HepG2 (cell line): ENCODE results near the gene MED22. TPM values are rescaled to one million over a fixed set of nuclear protein-coding genes. Genes with fewer than 3 reads are reported as not detected.
A peak's percentile ranks its signal among the peaks of the same experiment; 100 is the strongest.

Experiments used
- ATAC-seq: fragments of 200-7000 bp; cut with Tn5 transposase; 3 replicates; pipeline ENCODE4 v1.9.1; 2020; ENCODE audit warnings: mild to moderate bottlenecking, moderate library complexity
- BruUV-seq: library from RNA; stranded (reverse); fragments of 400-500 nt; replicated peaks from 2 replicates; lab custom pipeline; 2021; lab: Mats Ljungman, UMichigan
- CTCF ChIA-PET: fragments of 300-600 bp; formaldehyde crosslinking; extraction: SDS; loops from one replicate; lab custom pipeline; 2021; ENCODE audit warnings: low total read pairs, inconsistent platforms, low intra/inter-chr PET ratio; lab: Yijun Ruan, JAX
- POLR2A ChIA-PET: fragments of 350-600 bp; sonication (Branson Sonifier 250); formaldehyde crosslinking; loops from one replicate; lab custom pipeline; 2020; ENCODE audit warnings: antibody characterized with exemption, inconsistent platforms; lab: Yijun Ruan, JAX
- DNase-seq: peaks from one replicate; pipeline ENCODE4 v3.0.0-alpha.2; 2015; ENCODE audit warnings: low spot score
- FAIRE-seq: peaks from 3 replicates; lab custom pipeline; 2011; peaks lifted over from hg19 to GRCh38; lab: Jason Lieb, UNC
- H2AFZ ChIP-seq: one replicate; pipeline ENCODE4 v1.6.1; 2011; ENCODE audit warnings: low read length, inconsistent platforms
- H3K27ac ChIP-seq: fragments of 300-600 bp; 3 replicates; pipeline ENCODE4 v1.8.0; 2011; ENCODE audit warnings: mixed run types, mild to moderate bottlenecking, mixed read lengths, low read length, inconsistent platforms; ENCODE audit not compliant: insufficient read depth; ENCODE audit errors: extremely low read length
- H3K27me3 ChIP-seq, 2 experiments: fragments of 200-600 bp in 1 of 2; 2 replicates in 1 of 2; 3 replicates in 1 of 2; pipeline versions ENCODE4 v1.6.0 to v1.8.0; 2011; ENCODE audit warnings: low read length in 2 of 2, mild to moderate bottlenecking in 2 of 2, moderate library complexity in 2 of 2, inconsistent platforms in 1 of 2; ENCODE audit not compliant: insufficient read depth in 2 of 2, control insufficient read depth in 1 of 2
- H3K36me3 ChIP-seq, 2 experiments: fragments of 200-600 bp in 1 of 2; replicated peaks in 1 of 2; 2 replicates in 1 of 2; 3 replicates in 1 of 2; pipeline versions ENCODE4 v1.5.1 to v1.8.0; 2011; ENCODE audit warnings: low read length in 2 of 2, inconsistent platforms in 1 of 2; ENCODE audit not compliant: insufficient read depth in 2 of 2, control insufficient read depth in 1 of 2
- H3K4me1 ChIP-seq: 2 replicates; pipeline ENCODE4 v1.5.1; 2012; ENCODE audit warnings: low read length, inconsistent platforms; ENCODE audit not compliant: insufficient read depth
- H3K4me2 ChIP-seq: 2 replicates; pipeline ENCODE4 v1.6.0; 2011; ENCODE audit warnings: low read depth, low read length, inconsistent platforms
- H3K4me3 ChIP-seq, 3 experiments: fragments of 200-600 bp in 1 of 3; sonication (generic), shearing (Covaris generic) in 1 of 3; replicated peaks in 1 of 3; 2 replicates each; pipeline ENCODE4 v1.5.1; 2011 to 2016; ENCODE audit warnings: low read length in 3 of 3, inconsistent platforms in 2 of 3, low read depth in 2 of 3, mild to moderate bottlenecking in 2 of 3, control low read depth in 1 of 3, mixed read lengths in 1 of 3; ENCODE audit not compliant: insufficient read depth in 1 of 3
- H3K79me2 ChIP-seq: one replicate; pipeline ENCODE4 v1.6.1; 2011; ENCODE audit warnings: low read length, inconsistent platforms; ENCODE audit not compliant: insufficient read depth
- H3K9ac ChIP-seq: 2 replicates; pipeline ENCODE4 v1.6.0; 2011; ENCODE audit warnings: mild to moderate bottlenecking, low read depth, low read length, inconsistent platforms; ENCODE audit not compliant: insufficient read depth
- H3K9me3 ChIP-seq: 2 replicates; pipeline ENCODE4 v1.5.1; 2012; ENCODE audit warnings: mild to moderate bottlenecking, low read length
- H4K20me1 ChIP-seq: 2 replicates; pipeline ENCODE4 v1.6.0; 2011; ENCODE audit warnings: inconsistent platforms, mild to moderate bottlenecking, low read length, moderate library complexity; ENCODE audit not compliant: insufficient read depth
- DPF2 ChIP-seq: sonication (generic); formaldehyde crosslinking; IDR thresholded peaks from 2 replicates; pipeline ENCODE4 v1.4.0; 2020; ENCODE audit warnings: mild to moderate bottlenecking, low read depth, missing genetic modification reagents, borderline replicate concordance
- FUBP1 ChIP-seq: sonication (generic); formaldehyde crosslinking; IDR thresholded peaks from 2 replicates; pipeline ENCODE4 v1.5.1; 2020; ENCODE audit warnings: missing genetic modification reagents, mild to moderate bottlenecking, borderline replicate concordance
- LCORL ChIP-seq, 2 experiments: fragments of 450-650 bp in 1 of 2; sonication (generic) in 1 of 2; formaldehyde crosslinking in 1 of 2; IDR thresholded peaks; 2 replicates each; pipeline versions ENCODE4 v1.5.0 to v1.6.1; 2017 to 2020; ENCODE audit warnings: antibody characterized with exemption in 1 of 2, missing genetic modification reagents in 1 of 2
- MTERF4 ChIP-seq: sonication (generic); formaldehyde crosslinking; IDR thresholded peaks from 2 replicates; pipeline ENCODE4 v1.8.0; 2023; ENCODE audit warnings: mild to moderate bottlenecking, missing genetic modification reagents
- PRMT3 ChIP-seq: sonication (generic); formaldehyde crosslinking; IDR thresholded peaks from 2 replicates; pipeline ENCODE4 v1.8.1; 2022; ENCODE audit warnings: low read depth, mild to moderate bottlenecking, moderate library complexity, missing genetic modification reagents, borderline replicate concordance
- SIN3A ChIP-seq: IDR thresholded peaks from 2 replicates; pipeline ENCODE4 v1.6.1; 2011; ENCODE audit warnings: low read depth, mild to moderate bottlenecking, control low read depth, low read length, borderline replicate concordance
- ZNF264 ChIP-seq: sonication (generic); formaldehyde crosslinking; IDR thresholded peaks from 2 replicates; pipeline ENCODE4 v1.4.0; 2020; ENCODE audit warnings: missing genetic modification reagents
- ZNF331 ChIP-seq: sonication (generic); formaldehyde crosslinking; IDR thresholded peaks from 2 replicates; pipeline ENCODE4 v1.4.0; 2020; ENCODE audit warnings: missing genetic modification reagents
- ZNF576 ChIP-seq: sonication (generic); formaldehyde crosslinking; IDR thresholded peaks from 2 replicates; pipeline ENCODE4 v1.4.0; 2020; ENCODE audit warnings: mild to moderate bottlenecking, missing genetic modification reagents
- ZNF790 ChIP-seq: sonication (generic); formaldehyde crosslinking; IDR thresholded peaks from 2 replicates; pipeline ENCODE4 v1.8.0; 2022; ENCODE audit warnings: missing genetic modification reagents, mild to moderate bottlenecking, borderline replicate concordance
- WGBS: methylation state at CpG from one replicate; pipeline ENCODE4 v1.1.6; 2017; ENCODE audit warnings: low lambda C conversion rate; 5-methylcytosine and 5-hydroxymethylcytosine counted together
- in situ Hi-C: cut with HindIII; loops from 2 replicates; pipeline ENCODE4 v1.10.0; 2017; ENCODE audit warnings: low pct_unique_long_range_greater_than_20kb; ENCODE audit not compliant: extremely low pct_ligation_motif_present
- intact Hi-C: fragments of 100-400 bp; cut with micrococcal nuclease; formaldehyde crosslinking; loops from one replicate; pipeline ENCODE4 v1.10.0; 2022; ENCODE audit not compliant: unreplicated experiment
- polyA plus RNA-seq, 8 experiments: library from polyadenylated mRNA; depleted of rRNA in 3 of 8; stranded (reverse) in 7 of 8; unstranded in 1 of 8; fragments of >200 nt; fragmentation: Illumina TruSeq in 4 of 8; extraction: Trizol in 4 of 8; gene quantifications; 2 replicates each; pipeline versions ENCODE4 v1.2.1 to v1.2.3, GENCODE V29; 2011 to 2016; ENCODE audit warnings: low read depth in 4 of 8, missing spikeins in 1 of 8, mixed read lengths in 1 of 8; ENCODE audit not compliant: insufficient read depth in 1 of 8
- total RNA-seq, 5 experiments: library from RNA; depleted of rRNA; stranded (reverse); fragments of >200 nt; fragmentation: Illumina TruSeq; extraction: Trizol; gene quantifications; 2 replicates each; pipeline ENCODE4 v1.2.3, GENCODE V29; 2016; ENCODE audit warnings: low read depth in 1 of 5

The MED22 gene
- total and polyA plus RNA-seq, 2 of the 13 experiments (the other 11 are each of a cell fraction or from before 2014, with no cell fraction given) = 15.8 to 22.1 TPM

GRCh38 chr9:133378408-133378962, 30.6 kb upstream of the MED22 start:
- H2AFZ ChIP-seq = no peak overlapping the region
- CTCF ChIA-PET = no interaction called here
- intact Hi-C loops (no loop called here), in situ Hi-C loops (no loop called here)
- H3K27ac ChIP-seq = no peak overlapping the region
- H3K4me1 ChIP-seq = peaks cover 45% of the 10 kb centered on the region
- POLR2A ChIA-PET = interaction anchor here (1.2 to 3.3 kb wide), 3 partner anchors 8 to 31 kb away, joined by 4 to 16 read pairs (median 6); partner anchors contain the start of genes MED22 and RPL7A
- peaks cover 18% of the 10 kb centered on the region; the same call in 1 of the 2 replicates for H4K20me1 ChIP-seq
- 0 out of 2 replicates have a peak overlapping the region, but pooled peaks have one; percentile 58 for H3K4me2 ChIP-seq
- H3K27me3 ChIP-seq = no peaks in the 10 kb centered on the region
- no peaks in the 10 kb centered on the region for H3K36me3 ChIP-seq
- FAIRE-seq (no peak), DNase-seq (no peak), ATAC-seq (no peak)
- BruUV-seq = no TSS peak
- no peak overlapping the region for H3K9ac ChIP-seq
- WGBS = 0% methylated on average over 1 of the region's 1 CpG
- no peak overlapping the region for H3K4me3 ChIP-seq
- H3K79me2 ChIP-seq = peaks cover 20% of the 10 kb centered on the region
- no peak for TF ChIP-seq ZNF576 (CRISPR knock-in tag)
- peak; percentile 93 for TF ChIP-seq LCORL (IDR thresholded peaks at IDR 0.05)
- no peak for TF ChIP-seq LCORL (CRISPR knock-in tag; IDR thresholded peaks at IDR 0.05)
- no peak for TF ChIP-seq SIN3A
- no peak for TF ChIP-seq PRMT3
- TF ChIP-seq MTERF4 (CRISPR knock-in tag) = 0 out of 2 replicates have a peak, but pooled peaks have one; percentile 30
- no peak for TF ChIP-seq DPF2 (CRISPR knock-in tag)
- TF ChIP-seq ZNF264 (CRISPR knock-in tag) = no peak
- TF ChIP-seq ZNF331 (CRISPR knock-in tag) = no peak
- TF ChIP-seq ZNF790 (CRISPR knock-in tag) = no peak
- TF ChIP-seq FUBP1 (CRISPR knock-in tag) = no peak
- peaks cover 10% of the 10 kb centered on the region; the same call in 1 of the 2 replicates for H3K9me3 ChIP-seq
